ENCODE measurements around the gene PER1.

Gene PER1

DNA sequence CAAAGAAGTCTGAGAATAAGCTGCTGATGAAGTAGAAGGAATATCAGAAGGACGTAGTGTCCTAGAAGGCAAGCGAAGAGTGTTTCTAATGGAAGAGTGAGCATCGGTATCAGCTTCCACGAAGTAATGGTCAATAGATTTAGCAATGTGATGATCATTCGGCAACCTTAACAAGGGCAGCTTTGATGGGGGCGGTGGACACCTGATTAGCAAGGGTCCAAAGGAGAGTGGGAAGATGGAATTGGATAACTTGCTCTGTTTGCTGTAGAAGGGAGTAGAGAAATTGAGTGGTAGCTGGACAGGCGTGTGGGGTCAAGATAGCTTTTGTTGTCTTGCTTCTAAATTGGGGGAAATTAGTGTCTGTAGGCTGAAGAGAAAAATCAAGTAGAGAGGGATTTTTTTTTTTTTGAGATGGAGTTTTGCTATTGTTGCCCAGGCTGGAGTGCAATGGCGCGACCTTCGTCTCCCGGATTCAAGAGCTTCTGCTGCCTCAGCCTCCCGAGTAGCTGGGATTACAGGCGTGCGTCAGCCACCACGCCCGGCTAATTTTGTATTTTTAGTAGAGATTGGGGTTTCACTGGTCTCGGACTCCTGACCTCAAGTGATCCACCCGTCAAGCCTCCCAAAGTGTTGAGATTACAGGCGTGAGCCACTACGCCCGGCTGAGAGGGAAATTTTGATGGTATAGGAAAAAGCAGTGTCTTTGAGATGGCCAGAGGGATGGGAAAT, 14.4 kb downstream of the PER1 start:
- no peak for DNase-seq

DNA sequence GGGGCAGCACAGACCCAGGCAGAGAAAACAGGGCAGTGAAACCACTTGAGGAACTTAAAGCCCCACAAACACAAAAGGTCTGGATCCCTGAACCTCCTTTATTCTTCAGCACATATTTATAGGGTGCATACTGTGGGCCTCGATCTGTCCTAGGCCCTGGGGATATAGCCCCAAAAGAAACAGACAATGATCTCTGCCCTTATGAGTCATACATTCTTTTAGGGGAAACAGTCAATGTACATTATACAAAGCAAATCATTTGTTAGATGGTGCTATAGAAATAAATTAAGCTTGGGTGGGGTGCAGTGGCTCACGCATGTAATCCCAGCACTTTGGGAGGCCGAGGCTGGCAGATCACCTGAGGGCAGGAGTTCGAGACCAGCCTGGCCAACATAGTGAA, 18.3 kb downstream of the PER1 start:
- DNase-seq = no peak

DNA sequence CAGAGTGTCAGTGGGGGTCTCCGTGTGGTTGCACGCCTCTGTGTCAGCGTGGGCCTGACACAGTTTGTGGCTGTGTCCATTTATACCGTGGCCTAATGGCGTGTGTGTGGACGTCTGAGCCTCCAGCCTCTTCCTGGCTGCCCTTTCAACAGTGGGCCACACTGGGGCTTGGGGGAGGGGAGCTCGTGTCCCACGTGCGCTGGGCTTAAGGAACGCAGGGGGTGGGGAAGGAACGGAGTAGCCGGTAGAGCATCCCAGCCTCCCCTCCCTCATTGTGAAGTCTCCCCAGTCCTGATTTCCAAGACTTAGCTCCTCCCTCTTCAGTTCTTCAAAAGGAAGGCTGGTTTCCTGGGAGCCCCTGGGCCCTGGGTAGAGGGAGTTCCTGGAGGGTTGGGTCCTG, 18.8 kb downstream of the PER1 start:
- DNase-seq = no peak

DNA sequence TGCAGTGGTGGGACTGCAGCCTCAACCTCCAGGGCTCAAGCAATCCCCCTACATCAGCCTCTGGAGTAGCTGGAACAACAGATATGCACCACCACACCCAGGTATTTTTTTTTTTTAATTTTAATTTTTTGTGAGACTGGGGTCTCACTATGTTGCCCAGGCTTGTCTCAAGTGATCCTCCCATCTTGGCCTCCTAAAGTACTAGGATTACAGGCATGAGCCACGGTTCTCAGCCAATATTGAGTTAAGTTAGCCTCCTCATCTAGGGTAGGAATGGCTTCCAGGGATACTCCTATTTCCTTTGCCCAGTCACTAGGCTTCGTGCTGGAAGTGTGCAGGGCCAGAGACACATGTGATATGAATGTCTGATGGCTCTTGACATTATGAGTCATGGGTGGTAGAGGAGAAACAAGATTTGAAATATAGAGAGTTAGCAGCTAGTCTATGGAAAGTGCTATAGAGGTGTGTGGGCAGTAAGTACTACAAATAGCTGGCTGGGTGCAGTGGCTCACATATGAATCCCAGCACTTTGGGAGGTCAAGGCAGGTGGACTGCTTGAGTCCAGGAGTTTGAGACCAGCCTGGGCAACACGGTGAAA, 20.3 kb downstream of the PER1 start:
- no peak for DNase-seq

DNA sequence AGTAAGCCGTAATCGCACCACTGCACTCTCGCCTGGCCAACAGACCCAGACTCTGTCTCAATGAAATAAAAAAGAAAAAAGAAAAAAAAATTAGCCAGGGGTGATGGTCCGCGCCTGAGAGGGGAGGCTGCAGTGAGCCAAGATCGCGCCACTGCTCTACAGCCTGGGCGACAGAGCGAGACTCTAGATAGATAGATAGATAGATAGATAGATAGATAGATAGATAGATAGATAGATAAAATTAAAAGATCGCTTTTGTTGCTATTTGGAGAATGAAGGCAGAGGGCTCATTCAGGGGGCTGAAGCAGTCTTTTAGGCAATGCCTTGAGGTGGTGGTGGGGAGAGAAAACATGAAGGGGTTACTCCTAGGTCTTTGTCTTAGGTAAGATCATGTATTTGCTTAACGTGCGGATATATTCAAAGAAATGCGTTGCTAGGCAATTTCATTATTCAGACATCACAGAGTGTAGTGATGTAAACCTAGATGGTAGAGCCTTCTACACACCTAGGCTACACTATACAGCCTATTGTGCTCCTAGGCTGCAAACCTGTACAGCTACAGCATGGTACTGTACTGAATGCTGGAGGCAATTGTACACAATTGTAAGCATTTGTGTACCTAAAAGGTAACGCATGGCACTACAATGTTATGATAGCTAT, 23.9 kb downstream of the PER1 start:
- no peak for DNase-seq

DNA sequence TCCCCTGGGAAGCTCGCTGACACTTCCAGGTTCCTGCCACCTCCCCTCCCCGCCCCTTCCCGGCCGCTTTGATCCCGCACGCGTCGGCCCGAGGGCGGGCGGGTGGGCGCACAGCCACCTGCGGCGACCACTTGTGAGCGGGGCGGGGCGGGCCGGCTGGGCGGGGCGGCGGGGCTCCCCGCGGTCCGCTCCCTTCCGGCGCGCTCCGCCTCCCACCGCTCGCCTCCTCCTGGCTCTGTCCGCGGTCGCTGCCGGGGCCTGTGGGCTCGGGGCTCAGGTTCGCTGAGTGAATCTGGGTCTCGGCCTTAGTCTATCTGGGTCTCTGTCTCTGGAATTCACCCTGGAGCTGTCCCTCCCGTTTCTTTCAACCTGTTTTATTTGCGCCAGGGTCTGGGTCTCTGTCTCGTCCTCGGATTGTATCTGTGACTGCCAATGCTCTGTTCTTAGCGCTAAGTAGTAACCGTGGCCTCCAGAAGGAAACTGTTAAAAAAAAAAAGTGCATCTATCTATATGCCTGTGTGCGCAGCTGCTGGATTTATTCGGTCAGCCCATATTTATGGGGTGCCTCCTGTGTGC, 25.6 kb downstream of the PER1 start:
- DNase-seq = peak; percentile 46

DNA sequence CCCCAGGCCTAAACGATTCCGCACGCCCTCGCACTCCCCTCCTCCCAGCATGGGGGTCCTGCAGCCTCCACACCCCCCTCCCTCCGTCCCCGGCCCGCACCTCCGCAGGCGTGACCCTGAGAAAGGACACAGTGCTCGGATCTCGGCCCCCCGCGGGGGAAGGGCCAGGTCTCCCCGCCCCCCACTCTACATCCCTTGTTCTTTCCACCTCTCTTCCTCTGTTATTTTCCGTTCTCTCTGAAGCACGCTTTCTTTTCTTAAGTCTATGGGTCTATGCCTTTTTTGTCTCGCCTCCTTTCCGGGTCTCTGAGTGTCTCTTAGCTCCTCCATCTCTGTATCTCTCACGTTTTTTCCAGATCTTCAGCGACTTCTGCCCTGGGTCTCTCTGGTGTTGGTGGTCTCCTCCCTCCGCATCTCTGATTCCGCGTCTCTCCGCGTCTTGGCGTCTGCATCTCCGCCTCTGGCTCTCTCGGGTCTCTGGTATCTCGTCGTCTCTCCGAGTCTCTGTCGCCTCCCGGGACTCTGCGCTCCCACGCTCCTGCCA, 26.2 kb downstream of the PER1 start:
- DNase-seq = no peak

DNA sequence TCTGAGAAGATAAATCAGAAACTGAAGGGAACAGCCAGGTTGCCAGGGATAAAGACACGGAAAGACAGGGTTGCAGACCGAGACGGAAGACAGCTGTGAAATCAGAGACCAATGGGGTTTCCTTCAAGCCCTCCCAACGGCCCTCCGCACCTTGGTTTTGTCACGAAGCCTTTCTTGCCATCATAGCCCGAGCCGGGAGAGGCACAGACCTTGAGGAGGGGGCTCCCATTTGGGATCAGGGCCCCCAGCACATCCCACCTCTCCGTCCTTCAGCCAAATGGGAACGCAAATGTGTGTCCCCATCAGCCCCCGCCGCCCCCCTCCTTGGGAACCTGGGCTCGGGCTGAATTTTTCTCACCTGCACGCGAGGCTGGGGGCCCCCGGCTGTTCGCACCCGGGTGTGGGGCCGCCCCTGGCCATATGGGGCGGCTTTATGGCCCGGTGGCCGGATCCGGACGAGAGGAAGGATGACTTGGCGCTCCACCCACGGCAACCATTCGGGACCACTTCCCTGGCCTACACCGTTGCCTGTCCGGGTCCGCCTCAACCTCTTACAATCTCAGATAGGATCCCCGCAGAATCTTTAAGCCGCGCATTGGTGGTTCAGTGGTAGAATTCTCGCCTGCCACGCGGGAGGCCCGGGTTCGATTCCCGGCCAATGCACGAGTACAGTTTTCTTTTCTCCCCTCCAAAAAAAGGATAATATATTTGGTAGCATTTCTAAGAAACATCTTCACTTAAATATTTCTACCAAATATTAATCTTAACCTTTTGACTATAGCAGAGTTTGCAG, 26.9 kb downstream of the PER1 start:
- DNase-seq = peak; percentile 26

DNA sequence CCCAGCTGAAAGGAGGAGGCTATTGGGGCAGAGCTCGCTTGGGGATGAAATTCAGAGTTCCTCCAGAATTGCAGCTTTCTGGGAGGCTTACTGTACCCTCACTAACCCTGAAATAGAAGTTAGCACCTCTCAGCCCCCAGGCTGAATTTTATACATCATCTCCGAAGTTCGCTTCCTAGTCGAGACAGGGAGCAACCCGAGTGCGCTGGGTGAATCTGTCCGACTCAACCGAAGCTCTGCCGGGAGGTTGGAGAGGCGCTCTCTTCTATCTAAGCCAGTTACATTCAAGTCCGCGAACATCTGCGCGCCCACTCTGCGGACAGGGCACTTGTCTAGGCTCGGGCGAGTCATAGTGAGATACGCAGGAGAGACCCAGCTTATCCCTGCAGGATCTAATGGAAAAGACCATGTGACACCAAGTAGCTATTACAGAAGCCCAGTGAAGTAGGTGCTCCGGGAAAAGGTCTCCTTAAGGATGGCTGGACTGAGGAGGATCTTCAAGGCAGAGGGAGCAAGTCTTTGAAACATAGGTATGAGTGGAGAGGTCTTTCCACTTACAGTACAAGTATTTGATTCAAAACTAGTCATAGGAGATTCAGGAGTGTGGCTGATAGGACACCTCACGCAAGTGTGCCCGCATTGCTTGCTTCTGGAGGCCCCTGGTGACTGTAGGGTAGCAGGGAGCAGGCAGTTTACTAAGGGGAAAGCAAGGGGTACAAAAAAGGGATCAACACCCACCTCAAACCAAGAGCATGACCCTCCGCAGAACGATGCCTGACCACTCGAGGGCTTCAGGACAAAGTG, 27.7 kb downstream of the PER1 start:
- no peak for DNase-seq

DNA sequence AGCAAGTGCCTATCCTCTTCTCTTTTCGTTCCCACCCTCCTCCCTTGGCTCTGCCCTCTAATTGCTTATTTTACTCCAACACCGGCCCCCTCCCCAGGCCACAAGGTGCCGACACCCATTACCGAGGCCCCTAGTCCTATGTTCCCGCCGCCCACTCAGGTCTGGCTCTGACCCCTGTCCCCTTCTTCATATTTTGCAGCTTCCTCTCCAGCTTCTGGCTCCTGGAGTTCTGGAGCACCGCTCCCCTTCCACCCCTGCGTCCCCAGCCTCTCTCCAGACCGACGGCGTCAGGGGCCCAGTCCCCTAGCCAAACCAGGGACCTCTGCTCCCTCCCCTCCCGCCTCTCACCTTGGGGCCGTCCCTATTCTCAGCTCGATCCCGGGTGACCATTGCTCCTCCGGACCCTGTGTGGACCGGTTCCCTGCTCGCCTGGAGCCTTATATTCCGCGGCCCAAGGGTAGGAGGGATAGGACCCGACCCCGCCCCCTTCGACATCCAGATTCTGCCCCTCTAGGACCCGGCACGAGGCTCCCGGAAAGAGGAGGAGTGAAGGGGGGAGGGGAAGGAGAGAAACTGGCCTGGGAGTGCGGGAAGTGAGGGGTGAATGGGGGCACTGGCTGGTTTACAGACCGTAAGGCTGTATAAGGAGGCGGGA, 28.4 kb downstream of the PER1 start, which contains the start of gene HES7:
Gene HES7 (minus strand): TSS at position 412 of the 655 bp plus-strand sequence. CDS start 22 bp downstream, at position 390.
- no peak for DNase-seq

DNA sequence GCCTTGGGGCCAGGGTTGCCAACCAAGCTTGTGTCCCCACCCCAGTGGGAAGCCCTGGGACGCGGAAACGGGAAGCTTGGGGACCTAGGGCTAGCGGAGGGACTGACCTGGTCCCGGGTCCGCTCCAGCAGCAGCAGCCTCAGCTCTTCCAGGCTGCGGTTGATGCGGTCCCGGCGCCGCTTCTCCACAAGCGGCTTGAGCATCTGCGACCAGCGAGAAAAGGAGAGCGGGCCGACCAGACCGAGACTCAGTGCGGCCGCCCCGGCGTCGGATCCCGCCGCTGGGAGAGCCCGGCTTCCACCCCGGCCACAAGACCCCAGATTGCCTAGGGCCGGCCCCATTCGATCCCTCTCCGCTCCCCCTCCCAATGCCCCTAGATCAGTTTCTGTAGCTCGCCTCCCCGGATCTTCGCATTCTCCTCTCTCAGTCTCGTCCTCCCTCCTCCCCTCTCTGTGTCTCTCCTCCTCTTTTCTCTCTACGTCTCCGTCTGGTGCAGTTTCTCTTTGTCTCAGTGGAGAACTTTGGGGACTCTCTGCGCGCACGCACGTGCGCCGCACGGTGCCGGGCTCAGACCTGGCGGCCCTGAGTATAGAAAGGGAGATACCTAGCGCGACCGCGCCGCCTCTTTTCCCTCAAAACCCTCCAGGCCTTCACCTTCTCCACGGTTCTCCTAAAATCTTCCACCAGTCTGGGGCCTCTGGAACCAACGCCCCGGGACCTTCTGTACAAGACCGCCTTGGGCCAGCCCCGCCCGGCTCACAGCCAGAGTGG, 29.1 kb downstream of the PER1 start:
- no peak for DNase-seq

DNA sequence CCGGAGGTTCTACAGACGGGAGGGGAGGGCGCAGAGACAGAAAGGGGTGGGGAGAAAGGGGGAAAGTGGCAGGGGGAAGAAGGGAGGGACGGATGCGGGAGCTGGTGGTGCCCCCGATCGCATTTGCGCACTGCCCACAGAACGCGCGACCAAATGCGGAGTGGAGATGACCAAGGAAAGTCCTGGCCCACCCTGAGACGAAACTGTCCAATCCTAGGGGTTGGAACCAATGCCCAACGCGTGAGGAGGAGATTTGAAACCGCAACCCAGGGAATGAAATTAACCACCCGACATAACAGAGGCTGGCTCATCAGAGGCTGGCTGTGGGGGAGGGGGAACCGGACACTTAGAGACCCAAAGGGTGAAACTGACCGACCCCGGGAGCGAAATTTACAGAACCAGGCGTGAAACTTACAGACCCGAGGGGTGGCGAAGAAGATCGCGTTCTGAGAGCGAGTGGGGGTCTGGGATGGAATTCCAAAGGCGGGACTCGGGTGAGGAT, 29.7 kb downstream of the PER1 start:
- no peak for DNase-seq

DNA sequence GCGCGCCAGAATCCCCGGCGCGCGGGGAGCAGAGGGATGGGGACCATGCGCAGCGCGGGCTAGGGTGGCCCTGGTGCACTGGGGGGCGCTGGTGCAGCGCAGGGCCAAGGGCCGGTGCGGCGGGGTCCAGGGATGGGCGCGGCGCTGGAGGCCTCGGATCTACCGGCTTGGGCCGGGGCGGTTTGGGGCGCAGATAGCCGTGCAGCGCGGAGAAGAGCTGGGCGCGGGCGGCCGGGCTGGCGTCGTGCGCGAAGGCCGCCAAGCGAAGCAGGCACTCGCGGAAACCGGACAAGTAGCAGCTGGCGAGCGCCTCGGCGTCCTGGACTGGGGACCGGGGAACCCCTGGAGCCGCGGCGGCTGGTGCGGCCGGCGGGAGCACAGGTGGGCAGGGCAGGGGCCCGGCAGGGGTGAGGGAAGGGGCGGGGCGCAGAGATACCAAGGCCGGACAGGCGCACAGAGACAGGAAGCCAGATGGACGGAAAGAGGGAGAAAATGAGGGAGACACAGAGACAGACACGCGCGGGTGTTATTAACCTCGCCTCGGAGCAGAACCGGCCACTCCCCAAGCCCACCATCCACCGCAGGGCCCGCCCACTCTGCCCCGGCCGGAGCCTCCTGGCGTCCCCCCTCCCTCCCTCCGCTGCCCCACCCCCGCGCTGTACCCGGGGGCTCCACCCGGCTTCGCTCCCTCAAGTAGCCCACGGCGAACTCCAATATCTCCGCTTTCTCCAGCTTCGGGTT, 30.4 kb downstream of the PER1 start:
- peak; percentile 36 for DNase-seq

DNA sequence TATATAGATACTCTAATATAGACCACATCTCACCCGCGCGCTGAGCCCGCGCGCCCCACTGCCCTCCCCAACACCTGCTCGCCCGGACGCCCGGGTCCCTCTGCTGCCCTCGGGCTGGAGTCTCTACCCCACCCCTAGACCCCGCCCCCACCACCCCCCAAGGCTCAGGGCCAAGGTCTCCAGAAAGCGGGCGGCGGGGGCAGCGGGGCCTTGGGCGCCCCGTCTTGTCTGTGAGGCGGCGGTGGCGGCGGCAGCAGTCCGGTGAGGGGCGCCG, 30.9 kb downstream of the PER1 start:
- DNase-seq = no peak

DNA sequence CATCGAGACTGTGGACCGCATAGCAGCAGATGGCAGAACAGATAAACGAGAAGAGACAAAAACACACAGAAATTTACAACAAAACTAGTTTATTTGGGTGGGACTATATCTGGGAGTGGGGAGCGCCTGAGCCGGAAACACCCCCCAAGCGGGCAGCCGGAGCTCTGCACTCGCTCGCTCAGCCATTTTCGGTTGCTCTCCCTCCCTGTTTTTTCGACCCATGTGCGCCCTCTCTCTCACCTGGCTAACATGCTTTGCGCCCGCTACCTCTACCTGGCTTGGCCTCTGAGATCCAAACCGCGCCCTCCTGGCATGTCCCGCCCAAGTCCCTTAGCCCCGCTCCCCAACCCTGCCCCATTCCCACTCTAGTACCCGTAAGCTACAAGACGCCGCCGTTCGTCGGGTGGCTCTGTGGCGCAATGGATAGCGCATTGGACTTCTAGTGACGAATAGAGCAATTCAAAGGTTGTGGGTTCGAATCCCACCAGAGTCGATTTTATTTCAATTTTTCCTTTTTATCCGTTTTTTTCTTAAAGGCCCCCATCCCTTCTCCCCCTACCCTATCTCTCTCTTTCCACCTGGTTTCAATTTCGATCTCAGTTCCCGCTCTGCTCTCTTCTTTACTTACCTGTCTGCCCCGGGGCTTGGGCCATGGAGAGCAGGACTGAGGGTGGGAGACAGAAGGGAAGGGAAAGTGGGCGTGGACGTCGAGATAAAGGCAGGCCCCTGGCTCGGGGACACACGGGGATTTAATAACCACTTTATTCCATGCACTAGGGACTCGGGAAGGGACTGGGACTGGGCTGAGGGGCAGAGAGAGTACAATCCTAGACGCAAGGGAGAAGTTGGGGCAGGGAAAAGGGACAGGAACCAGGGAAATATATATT, 31.4 kb downstream of the PER1 start:
- peak; percentile 70 for DNase-seq

DNA sequence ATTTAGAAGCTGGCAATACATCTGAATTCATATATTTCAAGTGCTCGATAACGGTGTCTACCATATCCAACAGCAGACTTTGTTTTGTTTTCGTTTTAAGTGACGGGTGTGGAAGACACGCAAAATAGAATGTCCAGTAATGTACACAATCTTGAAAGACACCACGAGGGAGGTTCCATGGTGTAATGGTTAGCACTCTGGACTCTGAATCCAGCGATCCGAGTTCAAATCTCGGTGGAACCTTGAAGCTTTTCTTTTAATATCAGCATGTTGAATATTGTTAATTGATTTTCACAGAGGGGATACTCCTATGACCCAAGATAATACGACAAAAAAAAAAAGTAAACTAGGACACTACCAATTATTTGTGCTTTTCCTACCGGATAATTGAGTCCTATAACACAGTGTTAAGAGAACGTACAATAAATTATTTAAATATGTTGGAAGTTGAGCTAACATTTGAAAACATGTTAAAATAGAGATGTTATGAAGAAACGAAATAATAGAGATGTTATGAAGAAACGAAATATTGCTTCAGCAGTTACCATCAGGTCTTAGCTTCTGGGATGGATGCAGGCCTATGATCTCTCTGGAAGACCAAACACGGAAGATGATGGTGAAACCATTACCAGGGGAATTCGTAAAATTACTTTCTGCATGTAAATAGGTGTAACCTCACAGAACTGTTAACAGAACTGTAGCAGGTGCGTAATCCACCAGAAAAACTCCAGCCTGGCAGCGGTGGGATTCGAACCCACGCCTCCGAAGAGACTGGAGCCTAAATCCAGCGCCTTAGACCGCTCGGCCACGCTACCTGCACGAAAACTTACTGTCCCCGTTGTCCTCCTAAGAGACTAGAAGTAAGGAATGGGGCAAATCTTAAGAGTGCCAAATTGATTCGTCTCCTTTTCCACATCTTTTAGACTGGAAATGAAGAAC, 32.4 kb downstream of the PER1 start:
- DNase-seq = peak; percentile 70

DNA sequence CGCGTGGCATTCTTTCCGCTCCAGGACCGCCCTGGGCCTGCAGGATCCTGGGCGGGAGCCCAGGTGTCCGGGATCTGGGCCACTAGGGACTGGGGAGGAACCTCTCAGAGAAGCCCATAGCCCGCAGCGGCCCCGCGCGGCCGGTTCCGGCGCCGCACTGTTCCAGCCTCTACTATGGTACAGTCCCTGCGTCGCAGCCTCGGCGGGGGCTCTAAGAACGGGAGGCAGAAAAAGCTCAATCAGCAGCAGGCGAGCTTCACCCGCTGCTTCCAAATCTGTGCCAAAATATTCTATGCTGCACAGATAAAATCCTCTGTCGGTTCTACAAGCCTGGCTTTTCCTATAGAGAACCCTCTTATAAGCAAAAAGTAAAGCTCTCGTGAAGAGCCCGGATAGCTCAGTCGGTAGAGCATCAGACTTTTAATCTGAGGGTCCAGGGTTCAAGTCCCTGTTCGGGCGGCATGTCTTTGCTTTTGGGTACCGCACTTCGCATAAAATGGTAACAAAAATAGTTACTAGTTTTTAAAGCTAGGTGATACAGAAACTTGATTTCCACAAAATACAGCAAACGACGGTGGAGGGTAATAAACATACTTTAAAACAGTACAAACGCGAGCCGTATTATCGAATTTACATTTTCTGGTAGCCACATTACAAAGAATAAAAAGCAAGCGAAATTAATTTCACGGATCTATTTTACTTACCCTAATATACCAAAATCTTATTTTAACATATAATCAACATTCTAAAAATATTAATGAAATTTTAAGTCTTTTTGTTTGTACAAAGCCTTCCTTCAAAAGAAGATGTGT, 33.2 kb downstream of the PER1 start:
- DNase-seq = peak; percentile 76

All from DMS 273 treated with DMSO at 0.1 percent for 48 hours (cell line).